HG03175 (cell line): ENCODE results near the gene RAB11FIP4.
"Not testable (repeated sequence)": the region's sequence is repeated elsewhere in the genome, so short reads cannot be mapped to it uniquely, and the experiment has no call there.

ENCODE experiments used
- ATAC-seq: cut with Tn5 transposase; IDR thresholded peaks from one replicate; pipeline ENCODE4 v1.9.1; 2021; ENCODE audit warnings: mild to moderate bottlenecking, moderate library complexity; ENCODE audit not compliant: unreplicated experiment

RAB11FIP4 gene

DNA sequence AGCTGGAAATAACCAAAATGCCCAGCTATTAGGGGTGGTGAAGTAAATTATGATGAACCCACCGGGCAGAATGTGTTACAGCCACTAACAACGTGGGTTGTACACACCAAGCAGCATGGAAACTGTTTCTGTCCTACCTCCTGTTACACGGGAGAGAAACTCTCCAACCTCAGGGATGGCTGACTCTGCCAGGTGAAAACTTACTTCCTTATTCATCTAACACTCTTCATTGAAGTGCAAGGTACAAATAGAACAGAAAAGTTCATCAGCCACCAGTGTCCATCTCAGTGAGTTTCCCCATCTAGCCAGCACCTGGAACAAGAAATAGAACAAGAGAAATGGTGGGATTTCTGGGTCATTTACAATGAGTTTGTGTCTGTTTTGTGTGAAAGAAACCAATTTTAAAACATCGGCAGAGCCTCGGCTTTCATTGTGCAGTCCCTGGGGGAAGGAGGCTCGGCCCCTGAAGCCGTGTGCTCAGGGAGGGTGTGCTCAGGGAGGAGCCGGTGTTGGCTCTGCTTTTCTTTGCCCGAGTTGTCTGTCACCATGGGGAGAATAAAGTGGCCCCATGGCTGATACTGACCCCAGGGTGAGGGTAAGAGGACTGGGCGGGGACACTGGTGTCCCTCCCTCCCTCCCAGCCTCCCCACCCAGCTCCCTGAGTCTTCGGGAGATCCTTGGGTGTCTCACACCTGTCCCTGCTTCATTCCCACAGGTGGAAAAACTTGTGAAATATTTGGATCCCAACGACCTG lies 39.8 kb downstream of the RAB11FIP4 start:
- ATAC-seq = no peak

DNA sequence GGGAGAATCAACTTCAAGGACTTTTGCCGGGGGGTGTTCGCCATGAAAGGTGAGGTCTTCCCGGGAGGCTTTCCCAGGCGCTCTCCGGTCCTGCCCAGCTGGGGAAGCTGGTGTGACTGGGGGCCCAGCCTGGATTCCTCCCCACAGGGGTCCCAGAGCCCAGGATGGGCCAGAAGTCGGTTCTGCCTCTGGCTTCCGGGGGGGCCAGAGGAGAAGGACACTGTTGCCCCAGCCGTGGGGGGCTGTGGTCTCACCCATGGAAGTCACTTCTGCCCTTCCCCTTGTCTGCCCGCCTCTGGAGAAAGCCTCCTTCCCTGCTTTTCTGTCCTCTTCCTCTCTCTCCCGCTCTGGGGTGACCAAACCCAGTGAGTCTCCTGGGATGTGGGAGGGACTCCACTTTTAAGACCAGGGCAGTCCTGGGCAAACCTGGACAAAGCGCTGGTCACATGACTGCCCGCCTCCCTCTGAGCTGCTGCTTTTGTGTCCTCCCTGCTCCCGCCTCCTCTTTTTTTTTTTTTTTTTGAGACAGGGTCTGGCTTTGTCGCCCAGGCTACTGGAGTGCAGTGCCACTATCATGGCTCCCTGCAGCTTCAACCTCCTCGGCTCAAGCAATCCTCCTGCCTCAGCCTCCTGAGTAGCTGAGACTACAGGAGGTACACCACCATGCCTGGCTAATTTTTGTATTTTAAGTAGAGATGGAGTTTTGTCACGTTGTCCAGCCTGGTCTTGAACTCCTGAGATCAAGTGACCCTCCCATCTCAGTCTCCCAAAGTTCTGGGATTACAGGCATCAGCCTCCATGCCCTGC lies 40.6 kb downstream of the RAB11FIP4 start:
- no peak for ATAC-seq

DNA sequence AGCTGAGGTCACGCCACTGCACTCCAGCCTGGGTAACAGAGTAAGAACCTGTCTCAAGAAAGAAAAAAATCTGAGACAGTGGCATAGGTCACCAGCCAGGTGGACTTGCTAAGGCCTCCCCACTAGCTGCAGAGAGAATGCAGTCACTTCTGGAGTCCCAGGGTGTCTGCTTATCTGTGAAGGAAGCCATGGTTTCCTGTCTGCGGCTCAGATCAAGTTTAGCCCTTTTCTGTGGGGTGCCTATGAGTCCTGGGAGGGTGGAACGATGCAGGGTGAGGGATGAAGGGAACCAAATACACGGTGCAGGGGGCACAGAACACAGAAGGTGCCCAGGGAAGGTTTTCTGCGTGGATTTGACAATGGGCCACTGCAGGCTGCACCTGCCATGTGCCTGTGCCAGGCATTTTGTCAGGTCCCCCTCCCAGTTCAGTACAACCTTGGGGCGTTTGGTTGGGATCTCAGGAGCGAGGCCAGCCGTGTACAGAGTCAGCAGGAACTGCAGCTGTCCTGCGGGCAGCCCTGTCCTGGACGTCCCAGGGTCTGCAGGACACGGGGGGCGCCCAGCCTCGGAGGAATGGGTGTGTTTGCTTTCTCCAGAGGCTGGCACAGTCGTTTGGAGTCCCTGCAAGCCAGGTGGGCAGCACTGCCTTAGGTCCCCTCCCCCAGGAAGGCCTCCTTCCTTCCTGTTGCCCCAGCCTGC lies 41.8 kb downstream of the RAB11FIP4 start:
- ATAC-seq = no peak

DNA sequence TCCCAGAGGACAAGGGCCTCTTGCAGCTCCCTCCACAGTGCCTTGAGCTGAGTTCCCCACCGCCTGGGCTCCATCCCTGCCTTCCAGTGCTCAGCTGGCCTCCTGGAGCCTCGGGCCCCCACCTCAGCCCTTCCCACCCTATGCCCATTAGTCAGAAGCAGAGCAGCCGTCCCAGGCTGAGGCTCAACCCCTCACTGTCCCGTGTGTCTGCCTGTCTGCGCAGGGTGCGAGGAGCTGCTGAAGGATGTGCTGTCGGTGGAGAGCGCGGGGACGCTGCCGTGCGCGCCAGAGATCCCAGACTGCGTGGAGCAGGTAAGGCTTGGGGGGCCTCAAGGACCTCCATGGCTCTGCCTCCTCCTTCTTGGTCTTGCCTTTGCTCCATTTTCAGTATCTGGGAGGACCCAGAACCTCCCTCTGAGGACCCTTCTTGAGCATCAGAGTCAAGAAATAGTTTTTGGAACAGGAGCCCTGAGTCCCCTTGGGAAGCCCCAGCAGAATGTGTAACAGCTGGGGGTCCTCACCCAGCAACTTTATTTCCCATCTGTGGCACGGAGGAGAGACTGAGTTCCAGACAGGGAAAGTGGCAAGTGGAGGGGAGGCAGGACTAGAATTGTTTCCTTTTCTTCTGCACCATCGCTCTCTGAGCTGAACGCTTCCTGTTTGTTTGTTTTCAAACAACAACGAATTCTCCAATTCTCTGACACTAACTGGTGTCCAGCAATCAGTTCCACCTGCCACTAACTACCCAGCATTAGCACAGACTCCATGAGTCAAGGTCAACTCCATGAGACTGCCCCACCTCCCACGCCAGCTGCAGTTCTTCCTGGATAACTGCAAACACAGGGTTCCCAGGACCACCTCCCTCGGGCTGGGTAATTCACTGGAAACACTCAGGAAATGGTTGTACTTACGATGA lies 42.6 kb downstream of the RAB11FIP4 start:
- ATAC-seq = no peak

DNA sequence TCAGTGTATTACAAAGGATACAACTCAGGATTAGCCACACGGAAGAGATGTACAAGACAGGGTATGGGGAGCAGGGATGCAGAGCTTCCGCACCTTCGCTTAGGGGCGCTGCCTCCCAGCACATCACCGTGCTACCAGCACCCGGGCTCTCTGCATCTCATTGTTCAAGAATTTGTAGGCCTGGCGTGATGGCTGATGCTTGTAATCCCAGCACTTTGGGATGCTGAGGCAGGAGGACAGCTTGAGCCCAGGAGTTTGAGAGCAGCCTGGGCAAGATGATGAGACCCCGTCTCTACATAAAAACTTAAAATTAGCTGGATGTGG lies 43.2 kb downstream of the RAB11FIP4 start:
- no peak for ATAC-seq

DNA sequence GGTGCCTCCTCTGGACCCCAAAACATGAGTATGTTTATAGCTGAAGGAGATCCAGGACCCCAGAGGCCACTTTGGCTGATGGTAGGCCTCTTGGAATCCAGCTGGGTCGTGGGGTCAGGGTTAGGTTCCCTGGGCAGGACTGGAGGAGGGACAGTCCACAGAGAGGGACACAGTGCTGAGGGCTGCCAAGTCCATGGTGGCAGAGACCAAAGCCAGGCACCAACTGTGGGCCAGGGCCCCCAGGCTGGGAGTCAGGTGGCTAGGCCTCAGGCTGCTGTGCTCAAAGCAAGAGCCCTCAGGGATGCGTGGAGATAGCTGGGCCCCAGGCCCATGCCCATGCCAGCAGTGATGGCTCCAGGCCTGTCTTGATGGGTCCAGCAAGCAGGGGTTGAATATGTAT lies 44.1 kb downstream of the RAB11FIP4 start:
- ATAC-seq = no peak

DNA sequence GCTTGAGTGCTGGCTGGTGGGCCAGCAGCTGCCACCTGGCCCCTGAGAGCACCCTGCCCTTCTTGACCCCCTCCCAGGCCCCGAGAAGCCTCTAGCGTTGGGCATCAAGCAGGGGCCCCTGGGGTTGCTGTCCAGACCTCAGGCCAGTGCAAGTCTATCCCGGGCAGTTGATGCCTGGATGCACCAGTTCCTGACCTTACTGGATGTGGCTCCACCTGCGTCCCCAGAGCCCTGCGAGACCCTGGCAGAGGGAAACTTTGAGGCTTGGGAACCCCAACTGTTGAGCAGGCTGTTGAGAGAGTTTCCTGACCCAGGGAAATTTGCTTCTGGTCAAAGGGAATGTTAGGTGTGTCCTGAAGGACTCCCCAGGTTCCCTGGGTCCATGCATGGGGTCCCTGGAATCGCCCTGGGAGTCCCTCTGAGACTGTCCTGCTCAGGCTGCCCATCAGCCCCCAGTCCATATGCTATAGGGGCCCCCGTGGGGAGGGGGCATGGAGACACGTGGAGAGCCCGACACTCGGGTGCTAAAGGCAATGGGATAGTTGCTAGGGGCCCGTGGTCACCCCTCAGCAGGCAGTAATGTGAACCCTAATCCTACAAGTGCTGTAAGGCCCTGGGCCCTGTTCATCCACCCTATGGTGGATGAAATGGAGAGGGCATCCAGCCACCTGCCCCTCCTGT lies 46.4 kb downstream of the RAB11FIP4 start:
- ATAC-seq = no peak

DNA sequence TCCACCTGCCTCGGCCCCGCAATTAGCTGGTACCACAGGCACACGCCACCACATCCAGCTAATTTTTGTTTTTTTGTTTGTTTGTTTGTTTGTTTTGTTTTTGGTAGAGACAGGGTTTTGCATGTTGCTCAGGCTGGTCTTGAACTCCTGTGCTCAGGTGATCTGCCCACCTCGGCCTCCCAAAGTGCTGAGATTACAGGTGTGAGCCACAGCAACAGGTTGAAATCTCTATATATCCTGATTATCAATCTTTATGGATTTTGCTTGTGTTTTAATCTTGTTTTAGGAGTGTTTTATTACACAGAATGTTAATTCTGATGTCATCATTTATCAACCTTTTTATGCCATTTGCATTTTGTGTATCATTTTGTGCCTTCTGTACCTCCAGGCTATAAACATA lies 48.2 kb downstream of the RAB11FIP4 start:
- ATAC-seq = no peak

DNA sequence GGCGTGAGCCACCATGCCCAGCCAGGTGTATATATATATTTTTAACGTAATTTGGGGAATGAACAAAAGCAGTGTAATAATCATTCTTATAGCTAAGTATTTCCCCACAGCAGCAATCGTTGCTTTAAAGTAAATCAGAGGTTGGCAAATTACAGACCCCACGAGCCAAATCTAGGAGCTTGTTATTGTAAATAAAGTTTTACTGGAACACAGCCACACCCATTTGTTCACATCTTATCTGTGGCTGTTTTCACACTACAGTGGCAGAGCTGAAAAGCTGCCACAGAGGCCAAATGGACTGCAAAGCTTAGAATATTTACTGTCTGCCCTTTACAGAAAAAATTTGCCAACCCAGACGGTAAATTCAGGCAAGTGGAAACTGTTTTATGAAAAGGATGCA lies 50.8 kb downstream of the RAB11FIP4 start:
- no peak for ATAC-seq

DNA sequence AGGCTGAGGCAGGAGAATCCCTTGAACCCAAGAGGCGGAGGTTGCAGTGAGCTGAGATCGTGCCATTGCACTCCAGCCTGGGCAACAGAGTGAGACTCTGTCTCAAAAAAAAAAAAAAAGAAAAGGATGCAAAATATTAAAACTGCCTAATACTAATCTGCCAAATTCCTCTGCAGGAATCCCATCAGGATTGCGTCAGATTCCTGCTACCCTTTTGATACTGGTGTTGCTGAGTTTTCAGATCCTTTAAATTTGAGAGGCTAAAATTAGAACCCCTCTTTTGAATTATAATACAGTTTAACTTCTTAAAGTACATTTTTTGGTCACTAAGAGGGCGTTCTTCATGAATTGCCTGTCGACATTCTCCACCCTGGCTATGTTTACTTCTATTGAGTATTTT lies 51.4 kb downstream of the RAB11FIP4 start:
- ATAC-seq = not testable (repeated sequence)

DNA sequence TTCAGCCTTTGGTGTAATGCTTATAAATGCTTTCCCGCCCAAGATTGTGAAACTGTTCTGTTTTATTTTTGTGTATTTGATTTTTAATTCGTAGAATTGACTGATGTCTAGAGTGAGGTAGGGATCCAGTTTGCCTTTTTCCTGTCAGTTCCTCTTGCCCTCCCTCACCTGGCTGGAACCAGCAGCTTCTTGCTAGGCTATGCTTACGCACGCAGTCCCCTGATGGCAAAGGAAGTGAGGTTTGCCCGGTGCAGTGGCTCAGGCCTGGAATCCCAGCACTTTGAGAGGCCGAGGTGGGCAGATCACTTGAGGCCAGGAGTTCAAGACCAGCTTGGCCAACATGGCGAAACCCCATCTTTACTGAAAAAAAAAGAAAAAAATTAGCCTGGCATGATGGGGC lies 51.9 kb downstream of the RAB11FIP4 start:
- ATAC-seq = no peak

DNA sequence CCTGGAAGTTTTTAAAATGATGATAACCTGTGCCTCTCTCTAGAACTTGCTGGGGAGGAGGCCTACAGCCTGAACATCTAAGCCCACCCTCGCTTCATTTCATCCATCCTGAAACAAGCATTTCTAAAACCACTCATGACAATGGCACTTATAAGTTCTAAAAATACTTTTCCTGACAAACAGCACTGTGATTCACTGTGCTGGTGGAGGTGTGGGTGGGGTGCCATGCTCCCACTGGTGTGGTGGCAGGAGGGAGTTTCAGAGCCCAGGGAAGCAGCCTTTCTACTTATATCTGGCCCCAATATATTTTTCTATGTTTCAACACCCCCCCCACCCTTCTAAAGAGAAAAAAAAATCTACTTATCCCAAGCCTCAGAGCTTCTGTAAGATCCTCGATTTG lies 52.6 kb downstream of the RAB11FIP4 start:
- ATAC-seq = no peak

DNA sequence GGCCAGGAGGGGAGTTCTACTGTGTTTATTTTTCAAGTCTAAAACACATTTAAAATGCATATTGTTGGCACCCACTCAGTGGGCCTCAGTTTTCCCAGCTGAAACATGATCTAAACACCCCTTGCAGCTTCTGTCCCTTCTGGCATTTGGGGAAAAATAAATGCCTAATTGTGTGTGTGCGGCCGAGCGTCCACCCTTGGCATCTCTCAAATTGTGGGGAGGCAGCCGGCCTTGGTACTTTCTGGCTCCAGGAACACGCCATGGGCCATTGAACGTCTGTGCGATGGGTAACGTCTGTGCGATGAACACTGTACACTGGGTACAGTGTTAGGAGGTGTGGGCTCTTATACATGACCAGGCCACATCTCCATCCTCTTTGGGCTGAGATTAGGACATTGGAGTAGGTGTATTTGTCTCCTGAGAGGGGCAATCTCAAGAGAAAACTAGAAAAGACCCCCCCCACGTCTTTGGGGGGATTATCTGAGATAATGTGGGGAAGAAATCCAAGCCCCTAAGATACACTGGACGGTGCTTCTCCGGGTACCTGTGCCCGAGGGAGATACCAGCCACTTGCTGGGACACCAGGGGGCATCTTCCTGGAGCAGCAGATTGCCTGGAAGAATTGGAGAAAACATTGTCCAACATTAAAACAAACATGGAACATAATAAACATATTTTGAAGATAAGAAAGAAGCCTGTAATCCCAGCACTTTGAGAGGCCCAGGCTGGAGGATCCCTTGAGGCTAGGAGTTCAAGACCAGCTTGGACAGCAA lies 54.9 kb downstream of the RAB11FIP4 start:
- no peak for ATAC-seq

DNA sequence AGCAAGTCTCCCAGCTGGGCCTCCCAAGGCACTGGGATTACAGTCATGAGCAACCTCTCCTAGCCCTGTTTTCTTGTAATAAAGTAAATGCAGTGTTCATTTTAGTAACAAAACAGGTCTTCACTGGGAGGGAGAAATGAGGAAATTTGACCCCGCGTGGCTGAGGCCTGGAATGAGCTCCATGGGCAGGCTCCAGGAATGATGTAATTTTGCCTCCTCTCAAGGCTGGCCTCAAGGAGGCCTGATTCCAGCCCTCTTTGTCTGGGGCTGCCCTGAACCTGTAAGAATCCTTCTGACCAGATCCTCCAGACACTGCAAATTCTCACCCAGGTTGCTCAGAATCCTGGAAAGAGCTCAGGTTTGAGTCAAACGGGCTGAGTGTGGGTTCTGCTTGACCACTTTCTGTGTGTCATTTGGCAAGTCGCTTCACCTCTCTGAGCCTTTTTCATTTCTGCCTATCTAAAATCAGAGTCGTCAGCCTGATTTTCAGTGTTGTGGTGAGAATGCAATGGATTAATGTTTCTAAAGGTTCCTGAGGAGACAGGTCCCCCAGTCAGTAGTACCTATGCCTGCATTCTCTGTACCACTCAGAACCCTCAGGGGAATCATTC lies 57.1 kb downstream of the RAB11FIP4 start:
- no peak for ATAC-seq

DNA sequence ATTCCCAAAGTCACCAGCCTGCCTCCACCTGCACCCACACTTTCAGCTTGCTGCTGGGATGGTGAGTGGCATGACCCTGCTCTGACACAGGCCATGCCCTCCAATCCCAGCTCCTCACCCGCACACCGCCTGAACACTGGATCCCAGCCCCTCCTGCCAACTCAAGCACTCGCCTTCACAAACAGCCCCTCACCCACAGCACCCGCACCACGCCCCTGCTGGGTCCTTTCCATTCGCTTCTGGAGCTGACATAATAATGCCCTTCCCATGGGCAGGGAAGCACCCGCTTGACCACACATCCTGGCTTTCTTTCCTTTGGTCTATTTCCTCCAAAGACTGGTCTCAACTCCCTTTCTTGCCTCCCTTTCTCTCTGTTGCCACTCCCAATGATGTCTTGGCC lies 57.6 kb downstream of the RAB11FIP4 start:
- no peak for ATAC-seq

DNA sequence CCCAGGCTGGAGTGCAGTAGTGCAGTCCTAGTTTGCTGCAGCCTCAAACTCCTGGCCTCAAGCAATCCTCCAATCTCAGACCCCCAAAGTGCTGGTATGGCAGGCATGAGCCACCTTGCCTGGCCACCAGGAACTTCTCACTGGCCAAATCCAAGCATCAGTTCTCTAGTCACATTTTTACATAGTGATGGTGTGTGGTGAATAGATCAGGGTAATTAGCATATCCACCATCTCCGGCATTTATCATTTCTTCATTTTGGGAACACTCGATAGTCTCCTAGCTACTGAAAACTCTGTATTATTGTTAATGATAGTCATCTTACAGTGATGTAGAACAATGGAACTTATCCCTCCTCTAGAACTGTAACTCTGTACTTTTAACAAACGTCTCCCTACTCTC lies 58.3 kb downstream of the RAB11FIP4 start:
- no peak for ATAC-seq

DNA sequence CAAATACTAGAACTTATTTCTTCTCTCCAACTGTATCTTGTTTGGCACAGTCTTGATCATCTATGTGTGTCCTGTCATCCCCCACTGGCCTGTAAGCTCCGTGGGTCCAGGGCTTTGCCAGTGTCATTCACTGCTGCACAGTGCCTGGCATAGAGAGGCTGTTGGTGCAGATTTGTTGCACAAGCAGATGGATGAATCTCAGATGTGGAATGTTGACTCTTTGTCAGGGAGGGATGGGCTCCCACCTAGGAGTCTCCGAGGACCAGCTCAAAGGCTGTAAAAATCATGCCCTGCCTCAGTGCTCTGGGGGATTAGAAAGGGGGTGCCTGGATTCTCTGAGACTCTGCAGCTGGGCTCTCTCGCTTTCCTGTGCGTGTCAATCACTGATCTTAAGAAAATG lies 60.6 kb downstream of the RAB11FIP4 start:
- no peak for ATAC-seq

DNA sequence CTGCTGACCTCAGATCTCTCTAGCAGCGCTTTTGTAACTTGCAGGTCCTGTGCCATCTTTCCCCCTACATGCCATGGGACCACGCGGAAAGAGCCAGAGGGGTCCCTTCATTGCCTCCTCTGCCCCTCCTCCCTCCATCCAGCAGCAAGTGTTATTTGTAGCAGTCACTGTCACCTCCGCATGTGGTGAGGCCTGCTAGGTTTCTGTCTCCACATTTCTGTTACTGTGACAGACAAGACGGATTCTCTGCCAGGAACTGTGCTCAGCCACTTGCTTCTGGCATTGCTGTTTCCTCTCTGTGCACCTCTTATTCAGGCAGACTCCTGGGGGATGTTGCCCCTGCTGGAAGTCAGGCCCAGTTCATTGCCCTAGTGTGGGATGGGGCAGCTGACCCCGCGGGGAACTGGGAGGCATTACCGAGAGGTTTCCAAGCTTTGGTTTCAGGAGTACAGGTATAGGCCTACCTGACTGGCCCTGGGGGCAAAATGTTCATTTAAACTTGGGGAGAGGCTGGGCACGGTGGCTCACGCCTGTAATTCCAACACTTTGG lies 61.2 kb downstream of the RAB11FIP4 start:
- ATAC-seq = no peak

DNA sequence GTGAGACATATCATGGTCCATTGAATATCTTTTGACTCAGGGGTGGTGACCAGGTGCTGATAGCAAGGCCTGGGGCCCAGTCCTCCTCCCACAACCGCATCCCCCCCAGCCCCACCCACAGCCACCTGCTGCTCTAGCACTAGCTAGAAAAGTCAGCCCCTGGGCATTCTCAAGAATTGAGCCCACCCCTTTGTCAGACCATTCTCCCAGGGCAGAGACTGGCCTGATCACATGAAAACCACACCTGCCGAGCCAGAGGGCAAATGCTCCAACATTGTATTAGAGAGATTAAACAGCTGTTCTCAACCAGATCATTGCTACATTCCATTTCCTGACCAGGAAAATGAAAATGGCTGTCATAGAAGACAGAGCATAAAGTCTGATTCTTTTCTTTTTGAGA lies 62.4 kb downstream of the RAB11FIP4 start:
- ATAC-seq = no peak
